ENCODE measurements around the gene SF1.
A peak's percentile ranks its signal among the peaks of the same experiment; 100 is the strongest.

SF1 gene

GRCh38 chr11:64723907-64724862, 54.2 kb downstream of the SF1 start:
- no peaks in the 10 kb centered on the region for H3K79me2 ChIP-seq (ENCODE audit: insufficient read depth, low read length)
- H4K20me1 ChIP-seq (ENCODE audit: insufficient read depth, low read length, poor library complexity, severe bottlenecking) = no peaks in the 10 kb centered on the region
- peaks cover 3% of the 10 kb centered on the region; the same call in 1 of the 2 replicates for H3K36me3 ChIP-seq (ENCODE audit: insufficient read depth, low read length)
- no peak overlapping the region for H3K4me3 ChIP-seq (ENCODE audit: low read length, poor library complexity, severe bottlenecking)
- H3K4me2 ChIP-seq (ENCODE audit: low read depth, low read length, poor library complexity, severe bottlenecking) = peak overlapping the region; percentile 97
- H3K9ac ChIP-seq (ENCODE audit: low read depth, low read length, poor library complexity, severe bottlenecking) = peak overlapping the region; percentile 90
- H3K27me3 ChIP-seq (ENCODE audit: insufficient read depth, low read length, poor library complexity, severe bottlenecking) = no peaks in the 10 kb centered on the region
- no peaks in the 10 kb centered on the region for H3K9me2 ChIP-seq (replicated peaks; ENCODE audit: low read depth, low read length)
- H3K9me3 ChIP-seq (ENCODE audit: insufficient read depth, low read depth, low read length) = no peaks in the 10 kb centered on the region
- H3F3A ChIP-seq (ENCODE audit: low read depth) = no peaks in the 10 kb centered on the region
- H2AFZ ChIP-seq (ENCODE audit: low read length) = no peak overlapping the region
- peaks cover 18% of the 10 kb centered on the region for H3K4me1 ChIP-seq (ENCODE audit: insufficient read depth, low read length, poor library complexity, severe bottlenecking)
- TF ChIP-seq EZH2phosphoT487 (IDR thresholded peaks at IDR 0.05; ENCODE audit: borderline replicate concordance) = no peak
- no peak for TF ChIP-seq CTCF (conservative IDR thresholded peaks at IDR 0.05; ENCODE audit: low read length)

GRCh38 chr11:64723117-64723906, 55.0 kb downstream of the SF1 start, which contains the start of gene NRXN2:
NRXN2 (minus strand) TSS chr11:64723197; CDS start chr11:64713699, 9,498 bp downstream.
- Histone ChIP-seq H3K27me3 (ENCODE audit: insufficient read depth, low read length, poor library complexity, severe bottlenecking) (no peaks in the 10 kb centered on the region), H3K36me3 (ENCODE audit: insufficient read depth, low read length) (no peaks in the 10 kb centered on the region), H2AFZ (ENCODE audit: low read length) (peak within 1 kb of the TSS; percentile 100), H3K4me1 (ENCODE audit: insufficient read depth, low read length, poor library complexity, severe bottlenecking) (peaks cover 18% of the 10 kb centered on the region), H3K9me3 (ENCODE audit: insufficient read depth, low read depth, low read length) (no peaks in the 10 kb centered on the region), H3F3A (ENCODE audit: low read depth) (no peaks in the 10 kb centered on the region), H3K4me2 (ENCODE audit: low read depth, low read length, poor library complexity, severe bottlenecking) (peak within 1 kb of the TSS; percentile 97), H3K4me3 (ENCODE audit: low read length, poor library complexity, severe bottlenecking) (peak within 1 kb of the TSS; percentile 95), H3K9ac (ENCODE audit: low read depth, low read length, poor library complexity, severe bottlenecking) (peak within 1 kb of the TSS; percentile 90), H3K79me2 (ENCODE audit: insufficient read depth, low read length) (no peaks in the 10 kb centered on the region), H4K20me1 (ENCODE audit: insufficient read depth, low read length, poor library complexity, severe bottlenecking) (no peaks in the 10 kb centered on the region), H3K9me2 (replicated peaks; ENCODE audit: low read depth, low read length) (no peaks in the 10 kb centered on the region)
- TF ChIP-seq CTCF (conservative IDR thresholded peaks at IDR 0.05; ENCODE audit: low read length) (peak; percentile 92), EZH2phosphoT487 (IDR thresholded peaks at IDR 0.05; ENCODE audit: borderline replicate concordance) (no peak)

GRCh38 chr11:64722141-64723065, 55.9 kb downstream of the SF1 start:
- H4K20me1 ChIP-seq (ENCODE audit: insufficient read depth, low read length, poor library complexity, severe bottlenecking) = no peaks in the 10 kb centered on the region
- TF ChIP-seq EZH2phosphoT487 (IDR thresholded peaks at IDR 0.05; ENCODE audit: borderline replicate concordance) (no peak), CTCF (conservative IDR thresholded peaks at IDR 0.05; ENCODE audit: low read length) (no peak)
- H3K4me1 ChIP-seq (ENCODE audit: insufficient read depth, low read length, poor library complexity, severe bottlenecking) = peaks cover 18% of the 10 kb centered on the region
- no peak overlapping the region for H2AFZ ChIP-seq (ENCODE audit: low read length)
- no peak overlapping the region for H3K4me3 ChIP-seq (ENCODE audit: low read length, poor library complexity, severe bottlenecking)
- no peak overlapping the region for H3K4me2 ChIP-seq (ENCODE audit: low read depth, low read length, poor library complexity, severe bottlenecking)
- no peak overlapping the region for H3K9ac ChIP-seq (ENCODE audit: low read depth, low read length, poor library complexity, severe bottlenecking)
- no peaks in the 10 kb centered on the region for H3K9me3 ChIP-seq (ENCODE audit: insufficient read depth, low read depth, low read length)
- no peaks in the 10 kb centered on the region for H3F3A ChIP-seq (ENCODE audit: low read depth)
- H3K9me2 ChIP-seq (replicated peaks; ENCODE audit: low read depth, low read length) = no peaks in the 10 kb centered on the region
- H3K79me2 ChIP-seq (ENCODE audit: insufficient read depth, low read length) = no peaks in the 10 kb centered on the region
- no peaks in the 10 kb centered on the region for H3K27me3 ChIP-seq (ENCODE audit: insufficient read depth, low read length, poor library complexity, severe bottlenecking)
- H3K36me3 ChIP-seq (ENCODE audit: insufficient read depth, low read length) = no peaks in the 10 kb centered on the region
